Activated T-helper 2 cell treated with anti-CD3 and anti-CD28 coated beads, Interferon-gamma antibody, Interleukin-2, Interleukin-4, amounts not matched to agents 10 μg/mL and 5 μg/mL and 100 μg/mL, durations not matched to agents 14 hours and 24 hours and 36 hours (primary cell): ENCODE data around the gene MS4A10. TPM values are rescaled to one million over a fixed set of nuclear protein-coding genes. Genes with fewer than 3 reads are reported as not detected.
"Not testable (repeated sequence)": the region's sequence is repeated elsewhere in the genome, so short reads cannot be mapped to it uniquely, and the experiment has no call there.

Experiments
- DNase-seq: peaks from one replicate; pipeline ENCODE4 v3.0.0; 2021; ENCODE audit warnings: low spot score
- H3K27ac Mint-ChIP-seq: one replicate; pipeline ENCODE4 v1.8.0; 2021; ENCODE audit warnings: mixed read lengths
- H3K27me3 Mint-ChIP-seq: one replicate; pipeline ENCODE4 v1.8.0; 2021; ENCODE audit warnings: low read depth, mixed read lengths
- H3K36me3 Mint-ChIP-seq: one replicate; pipeline ENCODE4 v1.8.0; 2021; ENCODE audit warnings: low read depth, mixed read lengths
- H3K4me1 Mint-ChIP-seq: one replicate; pipeline ENCODE4 v1.8.0; 2021; ENCODE audit warnings: low read depth, mixed read lengths
- H3K4me3 Mint-ChIP-seq: one replicate; pipeline ENCODE4 v1.8.0; 2021; ENCODE audit warnings: low read depth, mild to moderate bottlenecking, moderate library complexity, mixed read lengths
- H3K9me3 Mint-ChIP-seq: one replicate; pipeline ENCODE4 v1.8.0; 2021; ENCODE audit warnings: mixed read lengths
- intact Hi-C: fragments of 100-400 bp; cut with micrococcal nuclease; formaldehyde crosslinking; loops from one replicate; pipeline ENCODE4 v1.15.1; 2023
- total RNA-seq: library from RNA; stranded (reverse); gene quantifications from 2 replicates; pipeline ENCODE4 v1.2.3, GENCODE V29; 2022

MS4A10 gene
- total RNA-seq, 1 donor from 2014 or later, result not detected

- H3K27ac Mint-ChIP-seq, result no peak overlapping the region
- H3K9me3 Mint-ChIP-seq, result no peaks in the 10 kb centered on the region
- H3K36me3 Mint-ChIP-seq, result no peaks in the 10 kb centered on the region
- no peaks in the 10 kb centered on the region for H3K4me1 Mint-ChIP-seq
- no peak overlapping the region for H3K4me3 Mint-ChIP-seq
- intact Hi-C loops, result no loop called here
- DNase-seq, result no peak
- peaks cover 35% of the 10 kb centered on the region for H3K27me3 Mint-ChIP-seq
These were observed 27.8 kb upstream of the MS4A10 start for GRCh38 chr11:60757231-60757800.

- H3K27ac Mint-ChIP-seq, H3K4me3 Mint-ChIP-seq, H3K9me3 Mint-ChIP-seq, intact Hi-C loops, DNase-seq, H3K36me3 Mint-ChIP-seq, H3K4me1 Mint-ChIP-seq: not testable (repeated sequence)
- H3K27me3 Mint-ChIP-seq, result peaks cover 31% of the 10 kb centered on the region
These were observed 26.5 kb upstream of the MS4A10 start for GRCh38 chr11:60758671-60759070.

- H3K9me3 Mint-ChIP-seq, DNase-seq, H3K4me3 Mint-ChIP-seq, H3K4me1 Mint-ChIP-seq, intact Hi-C loops, H3K27ac Mint-ChIP-seq, H3K36me3 Mint-ChIP-seq: not testable (repeated sequence)
- peaks cover 31% of the 10 kb centered on the region for H3K27me3 Mint-ChIP-seq
These were observed 25.5 kb upstream of the MS4A10 start for GRCh38 chr11:60759438-60760225.

- peaks cover 31% of the 10 kb centered on the region for H3K27me3 Mint-ChIP-seq
- H3K4me1 Mint-ChIP-seq, result peaks cover 12% of the 10 kb centered on the region
- intact Hi-C loops, result no loop called here
- no peak overlapping the region for H3K27ac Mint-ChIP-seq
- no peak overlapping the region for H3K4me3 Mint-ChIP-seq
- H3K9me3 Mint-ChIP-seq, result no peaks in the 10 kb centered on the region
- no peaks in the 10 kb centered on the region for H3K36me3 Mint-ChIP-seq
- DNase-seq, result no peak
These were observed 23.5 kb upstream of the MS4A10 start for GRCh38 chr11:60761436-60762190.

DNA sequence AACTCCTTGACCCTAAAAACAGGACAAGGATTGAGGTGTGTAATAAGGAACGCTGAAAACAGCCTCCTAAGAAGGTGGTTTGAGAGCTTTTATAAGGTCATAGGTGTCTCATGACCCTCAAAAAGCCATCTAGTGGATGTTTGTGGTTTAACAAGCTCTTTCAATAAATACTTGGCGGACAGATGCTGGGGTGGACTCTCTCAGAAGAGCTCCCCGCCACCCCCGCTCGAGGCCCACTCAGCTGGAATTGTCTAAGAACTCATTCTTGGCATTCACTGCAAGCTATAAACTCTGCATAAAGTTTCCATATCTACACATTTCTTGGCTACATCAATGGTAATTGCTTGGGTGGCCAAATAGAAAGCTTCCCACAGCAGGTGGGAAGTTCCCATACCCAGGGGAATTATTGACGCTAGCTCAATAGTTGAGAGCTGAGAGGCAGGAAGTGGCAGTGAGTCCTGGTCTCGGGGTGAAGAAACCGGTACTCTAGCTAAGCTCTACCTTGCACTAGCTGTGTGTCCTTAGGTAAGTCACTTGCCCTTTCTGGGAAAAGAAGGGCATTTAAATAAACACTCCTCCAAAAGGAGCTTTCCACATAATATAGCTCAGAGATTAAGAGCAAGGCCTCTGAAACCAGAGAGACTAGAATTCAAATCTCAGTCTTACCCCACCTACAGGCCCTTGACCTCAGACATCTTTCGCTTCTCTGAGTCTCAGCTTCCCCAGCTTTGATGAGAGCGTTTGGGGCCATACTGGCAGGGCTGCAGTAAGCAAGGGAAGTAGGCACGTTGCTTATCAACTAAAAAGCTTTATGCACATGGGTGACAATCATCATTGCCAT is 22.1 kb upstream of the MS4A10 start:
- intact Hi-C loops, result no loop called here
- Mint-ChIP-seq H3K27ac (no peak overlapping the region), H3K4me3 (no peak overlapping the region), H3K36me3 (no peaks in the 10 kb centered on the region), H3K9me3 (no peaks in the 10 kb centered on the region), H3K27me3 (peaks cover 27% of the 10 kb centered on the region), H3K4me1 (peaks cover 12% of the 10 kb centered on the region)
- DNase-seq, result no peak

DNA sequence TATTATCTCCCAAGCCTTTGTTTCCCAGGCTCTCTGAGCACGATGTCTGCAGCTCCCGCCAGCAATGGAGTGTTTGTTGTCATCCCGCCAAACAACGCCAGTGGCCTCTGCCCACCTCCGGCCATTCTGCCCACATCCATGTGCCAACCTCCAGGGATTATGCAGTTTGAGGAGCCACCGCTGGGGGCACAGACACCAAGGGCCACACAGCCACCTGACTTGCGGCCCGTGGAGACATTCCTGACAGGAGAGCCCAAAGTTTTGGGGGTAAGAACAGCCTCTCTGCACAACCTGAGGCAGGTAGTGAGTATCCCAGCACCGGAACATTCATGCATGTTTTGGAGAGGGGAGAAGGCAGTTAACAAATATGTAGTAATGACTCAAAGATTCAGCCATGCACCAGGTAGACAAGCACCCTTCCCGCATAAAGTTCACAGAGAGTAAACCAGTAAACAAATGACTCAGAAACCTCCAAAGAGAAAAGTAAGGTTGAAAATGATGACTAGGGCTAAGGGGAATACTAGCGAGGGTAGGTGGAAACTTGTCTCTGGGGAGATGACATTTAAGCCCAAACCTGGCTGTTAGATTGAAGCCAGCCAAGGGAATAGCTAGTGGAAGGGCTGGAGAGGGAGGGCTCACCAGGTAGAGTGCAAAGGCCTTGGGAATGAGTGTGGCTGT is 21.3 kb upstream of the MS4A10 start:
- Mint-ChIP-seq H3K4me3 (no peak overlapping the region), H3K36me3 (no peaks in the 10 kb centered on the region), H3K4me1 (peaks cover 12% of the 10 kb centered on the region), H3K27me3 (peaks cover 24% of the 10 kb centered on the region), H3K9me3 (no peaks in the 10 kb centered on the region), H3K27ac (no peak overlapping the region)
- intact Hi-C loops, result no loop called here
- DNase-seq, result no peak

DNA sequence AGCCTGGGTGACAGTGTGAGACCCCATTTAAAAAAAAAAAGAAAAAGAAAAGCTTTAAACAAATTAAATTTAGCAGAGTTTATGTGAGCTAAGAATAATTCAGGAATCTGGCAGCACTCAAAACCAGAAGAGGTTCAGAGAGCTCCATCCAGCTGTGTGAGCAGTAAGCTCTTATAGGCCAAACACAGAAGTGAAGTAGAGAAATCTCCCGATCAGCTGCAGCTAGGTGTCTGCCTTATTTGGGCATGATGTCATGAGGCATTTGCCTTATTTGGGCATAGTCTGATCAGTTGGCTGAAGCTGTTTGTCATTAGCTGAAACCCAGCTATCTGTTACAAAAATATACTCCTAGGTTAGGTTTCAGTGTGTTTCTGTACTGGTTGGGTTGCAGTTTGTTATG is 20.3 kb upstream of the MS4A10 start:
- no peak overlapping the region for H3K4me3 Mint-ChIP-seq
- H3K9me3 Mint-ChIP-seq, result no peaks in the 10 kb centered on the region
- peaks cover 15% of the 10 kb centered on the region for H3K27me3 Mint-ChIP-seq
- H3K36me3 Mint-ChIP-seq, result no peaks in the 10 kb centered on the region
- intact Hi-C loops, result no loop called here
- no peak overlapping the region for H3K27ac Mint-ChIP-seq
- no peak for DNase-seq
- peaks cover 12% of the 10 kb centered on the region for H3K4me1 Mint-ChIP-seq

DNA sequence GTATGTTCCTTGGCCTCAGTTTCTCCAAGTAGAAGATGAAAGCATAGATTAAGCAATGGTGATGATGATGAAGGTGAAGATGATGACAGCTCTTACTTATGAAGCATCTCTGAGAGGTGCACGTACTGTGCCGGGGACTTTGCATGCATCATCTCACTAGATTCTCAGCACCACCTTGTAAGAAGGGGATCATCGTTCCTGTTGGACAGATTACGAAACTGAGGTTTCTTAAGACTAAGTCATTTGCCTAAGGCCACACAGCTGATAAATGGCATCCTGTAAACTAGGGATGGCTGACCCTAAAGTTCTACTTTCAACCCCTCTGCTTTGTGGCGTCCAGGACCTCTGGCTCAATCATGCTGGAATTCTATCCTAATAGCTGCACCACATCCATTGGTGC is 19.8 kb upstream of the MS4A10 start:
- Mint-ChIP-seq H3K27me3 (peaks cover 10% of the 10 kb centered on the region), H3K4me3 (no peak overlapping the region), H3K27ac (no peak overlapping the region), H3K9me3 (no peaks in the 10 kb centered on the region), H3K36me3 (no peaks in the 10 kb centered on the region), H3K4me1 (peaks cover 12% of the 10 kb centered on the region)
- no peak for DNase-seq
- intact Hi-C loops, result no loop called here

GRCh38 chr11:60766547-60766946 is 18.6 kb upstream of the MS4A10 start:
- Mint-ChIP-seq H3K4me1 (peaks cover 12% of the 10 kb centered on the region), H3K4me3 (no peak overlapping the region), H3K27ac (no peak overlapping the region), H3K36me3 (no peaks in the 10 kb centered on the region), H3K27me3 (peaks cover 5% of the 10 kb centered on the region), H3K9me3 (no peaks in the 10 kb centered on the region)
- DNase-seq, result no peak
- intact Hi-C loops, result no loop called here

- no peak for DNase-seq
- Mint-ChIP-seq H3K4me1 (peaks cover 12% of the 10 kb centered on the region), H3K27me3 (peaks cover 2% of the 10 kb centered on the region), H3K9me3 (no peaks in the 10 kb centered on the region), H3K4me3 (no peak overlapping the region), H3K36me3 (no peaks in the 10 kb centered on the region), H3K27ac (no peak overlapping the region)
- intact Hi-C loops, result no loop called here
These were observed 17.7 kb upstream of the MS4A10 start for GRCh38 chr11:60767388-60767811.

DNA sequence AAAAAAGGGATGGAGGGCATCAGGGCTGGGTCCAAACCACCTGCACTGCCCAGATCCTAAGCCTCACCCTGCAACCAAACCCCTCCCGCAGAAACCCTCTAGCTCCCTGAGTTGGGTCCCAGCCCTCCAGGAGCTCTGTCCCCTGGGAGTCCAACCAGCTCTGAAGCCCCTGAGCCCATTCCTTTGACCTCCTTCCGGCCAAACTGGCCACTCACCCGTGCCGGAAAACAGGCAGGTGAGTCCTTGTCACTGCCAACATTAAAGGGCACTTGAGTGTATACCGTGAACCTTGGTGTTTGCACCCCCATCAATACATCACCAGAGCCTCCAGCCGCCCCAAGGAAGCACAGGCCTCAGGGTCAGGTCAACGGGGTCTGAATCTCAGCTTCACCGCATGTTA is 16.9 kb upstream of the MS4A10 start:
- intact Hi-C loops, result no loop called here
- H3K36me3 Mint-ChIP-seq, result no peaks in the 10 kb centered on the region

DNA sequence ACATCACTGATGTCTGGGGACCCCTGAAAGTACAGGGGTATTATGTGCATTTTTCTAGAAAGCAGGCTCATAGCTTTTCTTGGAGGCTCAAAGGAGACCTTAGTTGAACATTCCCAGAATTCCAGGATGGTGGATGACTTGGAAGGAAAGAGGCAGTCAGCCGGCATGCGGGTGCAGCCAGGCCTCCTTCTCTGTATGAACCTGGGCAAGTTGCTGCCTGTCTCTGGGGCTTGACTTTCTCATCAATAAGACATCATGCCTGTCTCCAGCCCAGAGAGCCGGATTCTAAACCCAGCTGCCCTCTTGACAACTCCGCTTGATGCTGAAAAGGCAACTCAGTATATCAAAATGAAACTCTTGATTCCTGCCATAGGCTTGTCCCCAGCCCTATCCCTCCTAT is 15.9 kb upstream of the MS4A10 start:
- Mint-ChIP-seq H3K36me3 (no peaks in the 10 kb centered on the region), H3K9me3 (no peaks in the 10 kb centered on the region), H3K27me3 (peaks cover 2% of the 10 kb centered on the region), H3K27ac (no peak overlapping the region), H3K4me1 (peaks cover 6% of the 10 kb centered on the region), H3K4me3 (no peak overlapping the region)
- no peak for DNase-seq
- intact Hi-C loops, result no loop called here

More for the DNA sequence above, 16.9 kb upstream of the MS4A10 start:
- H3K9me3 Mint-ChIP-seq, result no peaks in the 10 kb centered on the region
- no peak for DNase-seq
- no peak overlapping the region for H3K4me3 Mint-ChIP-seq
- H3K4me1 Mint-ChIP-seq, result peaks cover 10% of the 10 kb centered on the region
- no peak overlapping the region for H3K27ac Mint-ChIP-seq
- peaks cover 2% of the 10 kb centered on the region for H3K27me3 Mint-ChIP-seq
